CD4-positive, alpha-beta T cell (primary cell): ENCODE results near the gene DGAT2L6. TPM values are rescaled to one million over a fixed set of nuclear protein-coding genes. Genes with fewer than 3 reads are reported as not detected.
A peak's percentile ranks its signal among the peaks of the same experiment; 100 is the strongest.

Experiments
- ATAC-seq: fragments of 200-7000 bp; cut with Tn5 transposase; one replicate; pipeline ENCODE4 v1.10.0; 2022; ENCODE audit warnings: mild to moderate bottlenecking; ENCODE audit not compliant: poor library complexity
- CTCF ChIA-PET: fragments of 350-600 bp; sonication (Branson Sonifier 250); formaldehyde crosslinking; loops from one replicate; lab custom pipeline; 2021; ENCODE audit warnings: antibody characterized with exemption, inconsistent platforms; lab: Charles Lee
- POLR2A ChIA-PET: fragments of 350-600 bp; sonication (Branson Sonifier 250); formaldehyde crosslinking; loops from one replicate; lab custom pipeline; 2021; ENCODE audit warnings: antibody characterized with exemption, inconsistent platforms; lab: Charles Lee
- DNase-seq, 14 experiments: peaks; one replicate each; pipeline ENCODE4 v3.0.0-alpha.2; 2013 to 2020; ENCODE audit warnings: mixed read lengths in 2 of 14
- H3K27ac ChIP-seq, 2 donors: one replicate each; pipeline versions ENCODE4 v1.5.1 to v1.7.0; 2013; ENCODE audit warnings: low read length in 2 of 2, low read depth in 1 of 2, mild to moderate bottlenecking in 1 of 2
- H3K27me3 ChIP-seq, 2 experiments: 1 replicate in 1 of 2; 2 replicates in 1 of 2; pipeline versions ENCODE4 v1.6.1 to v1.7.0; 2013; ENCODE audit warnings: low read length in 2 of 2, control low read depth in 1 of 2, mild to moderate bottlenecking in 1 of 2, moderate library complexity in 1 of 2; ENCODE audit not compliant: insufficient read depth in 2 of 2, control insufficient read depth in 1 of 2
- H3K36me3 ChIP-seq: one replicate; pipeline ENCODE4 v1.6.1; 2013; ENCODE audit warnings: low read length, control low read depth; ENCODE audit not compliant: insufficient read depth
- H3K4me1 ChIP-seq: one replicate; pipeline ENCODE4 v1.6.1; 2013; ENCODE audit warnings: low read length, control low read depth; ENCODE audit not compliant: insufficient read depth
- H3K4me3 ChIP-seq: one replicate; pipeline ENCODE4 v1.5.1; 2013; ENCODE audit warnings: mild to moderate bottlenecking, low read length, moderate library complexity
- H3K9me3 ChIP-seq, 2 experiments: 1 replicate in 1 of 2; 2 replicates in 1 of 2; pipeline versions ENCODE4 v1.6.1 to v1.7.0; 2013; ENCODE audit warnings: low read length in 2 of 2, mild to moderate bottlenecking in 2 of 2, control low read depth in 1 of 2, moderate library complexity in 1 of 2; ENCODE audit not compliant: control insufficient read depth in 1 of 2, insufficient read depth in 1 of 2
- H3K27ac Mint-ChIP-seq: one replicate; pipeline ENCODE4 v1.8.0; 2020; ENCODE audit warnings: mixed read lengths
- H3K27me3 Mint-ChIP-seq: one replicate; pipeline ENCODE4 v1.8.0; 2021; ENCODE audit warnings: mixed read lengths
- H3K36me3 Mint-ChIP-seq: one replicate; pipeline ENCODE4 v1.8.0; 2021; ENCODE audit warnings: low read depth, mixed read lengths
- H3K4me1 Mint-ChIP-seq: one replicate; pipeline ENCODE4 v1.8.0; 2021; ENCODE audit warnings: low read depth, mixed read lengths
- H3K4me3 Mint-ChIP-seq: one replicate; pipeline ENCODE4 v1.8.0; 2020; ENCODE audit warnings: mild to moderate bottlenecking, mixed read lengths
- H3K9me3 Mint-ChIP-seq: one replicate; pipeline ENCODE4 v1.8.0; 2020; ENCODE audit warnings: mixed read lengths
- CTCF ChIP-seq: fragments of 200-600 bp; IDR thresholded peaks from one replicate; pipeline ENCODE4 v1.8.0; 2022; ENCODE audit warnings: antibody characterized with exemption, mild to moderate bottlenecking
- intact Hi-C, 2 experiments: fragments of 100-400 bp; cut with DNase I in 1 of 2; cut with micrococcal nuclease in 1 of 2; formaldehyde crosslinking; loops; one replicate each; pipeline versions ENCODE4 v1.15.1 to v1.9.0; 2023 to 2025; cut with DNase I, micrococcal nuclease
- total RNA-seq, 174 experiments: library from RNA in 2 of 174; stranded (reverse) in 2 of 174; gene quantifications; one replicate each; pipeline ENCODE4 v1.2.3 and lab custom pipeline; 2021 to 2026

Gene DGAT2L6
- total RNA-seq, 2 experiments from 2014 or later, result not detected

- CTCF ChIA-PET, result no interaction called here
- no peak overlapping the region for H3K27ac Mint-ChIP-seq
- H3K27ac ChIP-seq, result no peak overlapping the region
- H3K27me3 ChIP-seq, result no peaks in the 10 kb centered on the region
- H3K9me3 ChIP-seq, result no peaks in the 10 kb centered on the region
- no peaks in the 10 kb centered on the region for H3K4me1 Mint-ChIP-seq
- no peaks in the 10 kb centered on the region for H3K36me3 ChIP-seq
- no peaks in the 10 kb centered on the region for H3K4me1 ChIP-seq
- POLR2A ChIA-PET, result no interaction called here
- intact Hi-C loops, result no loop called here
- no peaks in the 10 kb centered on the region for H3K36me3 Mint-ChIP-seq
- no peak overlapping the region for H3K4me3 Mint-ChIP-seq
- H3K4me3 ChIP-seq, result no peak overlapping the region
- DNase-seq (no peak), ATAC-seq (no peak)
- no peak for TF ChIP-seq CTCF
- no peaks in the 10 kb centered on the region for H3K27me3 Mint-ChIP-seq
- no peaks in the 10 kb centered on the region for H3K9me3 Mint-ChIP-seq
Measured at GRCh38 chrX:70183091-70183490, 5.8 kb downstream of the DGAT2L6 start.

DNA sequence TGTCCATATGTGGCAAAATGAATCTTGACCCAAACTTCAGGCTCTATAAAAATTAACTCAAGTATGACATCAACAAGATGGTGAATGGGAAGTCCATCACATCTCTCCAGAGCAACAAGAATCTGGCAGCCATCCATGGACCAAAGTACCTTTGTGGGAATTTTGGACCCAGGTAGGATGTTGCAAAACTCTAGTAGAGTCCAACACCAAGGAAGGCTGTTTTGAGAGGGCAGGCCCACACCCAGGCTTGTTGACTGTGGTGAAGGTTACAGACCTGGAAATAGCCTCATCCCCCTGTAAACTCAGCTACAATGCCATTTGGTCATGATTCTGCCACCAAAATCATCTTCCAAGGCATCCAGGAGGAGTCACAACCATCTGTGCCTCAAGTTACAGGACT, 12.9 kb downstream of the DGAT2L6 start:
- no peaks in the 10 kb centered on the region for H3K4me1 Mint-ChIP-seq
- no peaks in the 10 kb centered on the region for H3K36me3 Mint-ChIP-seq
- no peak overlapping the region for H3K27ac Mint-ChIP-seq
- peaks cover 0 to 4% of the 10 kb centered on the region in 2 experiments for H3K9me3 ChIP-seq
- peaks cover 0 to 2% of the 10 kb centered on the region in 2 experiments for H3K27me3 ChIP-seq
- intact Hi-C loops, result no loop called here
- no peaks in the 10 kb centered on the region for H3K36me3 ChIP-seq
- no peaks in the 10 kb centered on the region for H3K27me3 Mint-ChIP-seq
- H3K9me3 Mint-ChIP-seq, result no peaks in the 10 kb centered on the region
- no peak for ATAC-seq
- no peak for DNase-seq
- ChIA-PET POLR2A (no interaction called here), CTCF (no interaction called here)
- TF ChIP-seq CTCF, result no peak
- H3K27ac ChIP-seq, result no peak overlapping the region
- no peak overlapping the region for H3K4me3 Mint-ChIP-seq
- no peaks in the 10 kb centered on the region for H3K4me1 ChIP-seq
- no peak overlapping the region for H3K4me3 ChIP-seq

DNA sequence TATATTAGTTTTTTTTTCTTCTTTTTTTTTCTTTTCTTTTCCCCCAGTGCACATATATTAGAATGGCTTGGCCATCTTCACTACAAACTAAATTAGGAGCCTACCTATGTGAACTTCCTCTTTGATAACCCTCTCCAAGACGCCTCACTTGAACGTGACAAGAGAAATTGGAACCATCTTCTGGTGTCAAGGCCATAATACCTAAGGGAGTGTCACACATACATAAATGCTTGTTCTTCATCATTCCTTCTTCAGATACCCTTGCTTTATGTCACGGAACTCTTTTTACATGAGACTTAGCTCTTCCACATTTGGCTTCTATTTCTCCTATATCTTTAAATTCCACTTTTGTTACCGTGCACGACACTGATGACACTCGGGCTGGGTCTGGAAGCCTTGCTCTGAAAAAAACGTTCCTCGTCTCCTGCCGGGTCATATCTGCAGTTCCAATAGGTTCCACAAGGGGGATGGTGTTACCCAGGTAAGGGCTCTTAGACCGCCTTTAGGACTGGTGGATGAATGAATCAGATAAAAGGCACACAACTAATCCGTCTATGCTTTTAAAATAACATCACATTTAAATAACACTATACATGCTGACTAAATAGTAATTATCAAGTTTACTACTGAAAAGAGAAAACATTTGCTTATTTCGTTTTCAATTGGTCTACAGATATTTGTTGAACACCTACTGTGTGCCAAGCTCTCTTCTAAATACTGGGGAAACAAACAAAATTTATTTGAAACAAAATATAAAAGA, 19.9 kb downstream of the DGAT2L6 start:
- Mint-ChIP-seq H3K9me3 (no peaks in the 10 kb centered on the region), H3K36me3 (no peaks in the 10 kb centered on the region), H3K4me3 (no peak overlapping the region), H3K27ac (no peak overlapping the region), H3K27me3 (no peaks in the 10 kb centered on the region), H3K4me1 (no peaks in the 10 kb centered on the region)
- peak; percentile 63 for TF ChIP-seq CTCF
- Histone ChIP-seq H3K27me3 (no peaks in the 10 kb centered on the region), H3K4me1 (no peaks in the 10 kb centered on the region), H3K27ac (no peak overlapping the region), H3K36me3 (no peaks in the 10 kb centered on the region), H3K9me3 (no peaks in the 10 kb centered on the region), H3K4me3 (no peak overlapping the region)
- ChIA-PET CTCF (interaction anchor here (0.7 to 1.6 kb wide), 3 partner anchors 11 to 237 kb away, joined by 3 to 6 read pairs (median 3); no protein-coding TSS in a partner anchor), POLR2A (no interaction called here)
- DNase-seq, result peak; percentile 36 to 77 (median 53)
- intact Hi-C loops, result loop anchor here in 1 of 2 experiments (1.0 kb wide), 1 partner anchor 237 kb away; no protein-coding TSS in a partner anchor
- peak; percentile 93 for ATAC-seq
